KOPT-K1 (cell line): ENCODE measurements around the gene SLC35B2.

Experiments used
- H3K27ac ChIP-seq: fragments of 200-600 bp; sonication (generic); 2 replicates; pipeline ENCODE4 v1.5.1; 2016; ENCODE audit warnings: antibody characterized with exemption, mild to moderate bottlenecking, low read depth, low read length; ENCODE audit not compliant: poor library complexity, severe bottlenecking
- H3K36me3 ChIP-seq: fragments of 200-600 bp; sonication (generic); 2 replicates; pipeline ENCODE4 v1.5.1; 2017; ENCODE audit warnings: antibody characterized with exemption, mild to moderate bottlenecking, low read length, moderate library complexity; ENCODE audit not compliant: insufficient read depth
- H3K9me3 ChIP-seq: fragments of 200-600 bp; sonication (generic); 2 replicates; pipeline ENCODE4 v1.5.1; 2017; ENCODE audit warnings: antibody characterized with exemption, low read length, mild to moderate bottlenecking; ENCODE audit not compliant: insufficient read depth, poor library complexity, severe bottlenecking

SLC35B2 gene

DNA sequence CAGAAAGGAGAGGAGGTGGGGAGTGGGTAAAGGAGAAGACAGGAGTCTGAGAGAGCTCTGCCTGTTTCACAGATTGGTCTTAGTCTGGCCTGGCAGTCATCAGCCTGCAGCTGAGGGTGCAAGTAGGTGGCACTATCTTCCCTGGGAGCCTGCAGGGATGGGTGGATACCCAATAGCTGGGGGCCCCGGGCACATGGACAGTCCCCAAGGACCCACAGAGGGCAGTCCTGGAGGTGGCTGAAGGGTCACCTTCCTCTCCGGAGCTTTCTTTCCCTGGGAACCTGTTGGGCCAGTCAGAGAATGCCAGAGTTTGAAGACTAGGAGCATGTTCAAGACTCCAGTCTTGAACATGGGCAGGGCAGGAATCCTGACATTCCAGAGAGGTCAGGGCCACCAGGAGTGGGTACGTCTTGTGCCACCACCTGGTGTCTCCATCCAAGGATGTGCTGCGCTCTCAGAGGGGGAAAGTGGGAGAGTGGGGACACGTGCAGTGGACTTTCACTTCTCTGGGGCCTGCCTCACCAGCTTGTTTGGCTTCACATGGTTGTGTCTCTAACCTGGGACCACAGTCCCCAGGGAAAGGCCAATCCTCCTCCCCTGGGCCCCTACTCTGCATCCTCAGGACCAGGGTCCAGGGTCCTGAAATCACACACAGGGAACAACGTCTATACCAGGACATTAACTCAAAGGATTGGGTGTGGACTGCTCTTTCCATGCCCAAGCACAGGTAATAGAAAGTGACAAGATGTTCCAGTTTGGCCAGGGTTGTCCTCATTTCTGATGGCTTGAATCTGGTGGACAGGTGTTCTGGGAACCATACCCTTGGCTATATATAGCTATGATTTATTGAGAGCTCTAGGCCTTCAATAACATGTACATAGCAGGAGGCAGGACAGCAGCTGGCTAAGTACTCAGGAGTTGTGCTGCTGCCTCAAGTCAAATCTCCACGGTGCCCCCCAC is 37.8 kb upstream of the SLC35B2 start:
- no peaks in the 10 kb centered on the region for H3K9me3 ChIP-seq
- H3K36me3 ChIP-seq = peaks cover 8% of the 10 kb centered on the region; the same call in 1 of the 2 replicates
- H3K27ac ChIP-seq = no peak overlapping the region

- H3K27ac ChIP-seq = no peak overlapping the region
- no peaks in the 10 kb centered on the region; the same call in 1 of the 2 replicates for H3K36me3 ChIP-seq
- H3K9me3 ChIP-seq = no peaks in the 10 kb centered on the region
Observed at GRCh38 chr6:44292661-44293365, 35.5 kb upstream of the SLC35B2 start.

GRCh38 chr6:44291841-44292240 is 34.5 kb upstream of the SLC35B2 start:
- Histone ChIP-seq H3K27ac (no peak overlapping the region), H3K36me3 (no peaks in the 10 kb centered on the region), H3K9me3 (no peaks in the 10 kb centered on the region)

DNA sequence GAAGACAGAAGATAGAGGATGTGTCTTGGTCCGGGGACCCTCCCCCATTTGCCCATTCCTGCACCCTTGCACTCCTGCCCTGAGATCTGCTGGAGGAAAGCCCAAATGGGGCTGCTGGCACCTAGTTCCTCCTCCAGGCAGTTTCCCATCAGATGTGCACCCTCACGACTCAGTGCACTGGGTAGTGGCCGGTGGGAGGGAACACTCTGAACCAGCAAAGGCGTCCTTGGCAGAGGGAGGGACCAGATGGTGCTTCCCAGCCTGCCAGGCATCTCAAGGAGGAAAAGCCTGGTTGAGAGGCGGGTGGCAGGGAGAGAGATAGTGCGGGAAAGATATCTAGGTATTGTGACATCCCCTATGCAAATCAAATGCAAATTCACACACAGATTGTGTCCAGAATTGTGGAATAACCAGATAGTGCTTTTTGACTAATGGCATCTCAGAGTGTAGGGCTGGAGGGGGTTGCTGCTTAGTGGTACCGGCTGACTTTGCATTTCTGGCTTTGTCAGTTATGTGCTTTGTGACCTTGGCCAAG is 32.5 kb upstream of the SLC35B2 start:
- H3K27ac ChIP-seq = no peak overlapping the region

GRCh38 chr6:44286747-44287146 is 29.4 kb upstream of the SLC35B2 start:
- Histone ChIP-seq H3K9me3 (no peaks in the 10 kb centered on the region), H3K27ac (no peak overlapping the region), H3K36me3 (no peaks in the 10 kb centered on the region)

More for the DNA sequence above, 32.5 kb upstream of the SLC35B2 start:
- Histone ChIP-seq H3K9me3 (no peaks in the 10 kb centered on the region), H3K36me3 (no peaks in the 10 kb centered on the region)

- Histone ChIP-seq H3K36me3 (no peaks in the 10 kb centered on the region), H3K9me3 (no peaks in the 10 kb centered on the region), H3K27ac (no peak overlapping the region)
Observed at GRCh38 chr6:44286285-44286565, 28.9 kb upstream of the SLC35B2 start.

GRCh38 chr6:44285552-44286284 is 28.4 kb upstream of the SLC35B2 start:
- H3K36me3 ChIP-seq = no peaks in the 10 kb centered on the region
- no peaks in the 10 kb centered on the region for H3K9me3 ChIP-seq
- no peak overlapping the region for H3K27ac ChIP-seq

DNA sequence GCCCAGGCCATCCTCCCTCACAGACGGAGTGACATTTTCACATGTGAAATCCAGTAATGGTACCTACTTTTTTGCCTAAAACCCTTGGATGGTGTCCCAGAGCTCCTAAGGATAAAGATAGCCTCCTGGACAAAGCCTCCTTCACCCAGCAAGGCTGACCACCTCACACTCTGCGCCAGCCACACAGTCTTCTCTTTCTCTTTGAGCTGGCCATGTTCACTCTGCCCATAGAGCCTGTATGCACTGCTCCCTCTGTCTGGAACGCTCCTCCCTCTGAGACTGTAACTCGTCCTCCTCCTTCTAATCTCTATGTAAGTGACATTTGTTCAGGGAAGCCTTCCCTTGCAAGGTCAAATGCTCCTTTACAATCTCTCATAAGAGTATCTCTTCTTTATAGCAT is 27.5 kb upstream of the SLC35B2 start:
- no peaks in the 10 kb centered on the region for H3K9me3 ChIP-seq
- H3K27ac ChIP-seq = no peak overlapping the region
- H3K36me3 ChIP-seq = no peaks in the 10 kb centered on the region

DNA sequence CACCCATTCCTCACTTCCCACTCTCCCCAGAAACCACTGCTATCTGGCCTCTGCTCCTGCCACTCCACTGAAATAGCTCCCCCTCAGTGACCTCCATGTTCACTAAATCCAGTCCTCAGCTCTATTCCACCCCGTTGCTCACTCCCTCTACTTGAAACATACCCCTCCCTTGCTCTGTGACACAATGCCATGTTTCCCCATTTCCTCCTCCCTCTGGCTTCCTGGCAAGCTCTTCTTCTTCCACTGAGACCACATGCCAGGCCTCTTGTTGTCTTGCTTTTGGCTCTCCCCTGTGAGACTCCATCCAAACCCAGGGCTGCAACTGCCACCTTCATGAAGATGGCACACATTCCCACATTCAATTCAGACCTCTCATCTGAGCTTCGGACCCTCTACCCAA is 26.8 kb upstream of the SLC35B2 start:
- no peaks in the 10 kb centered on the region for H3K9me3 ChIP-seq
- no peak overlapping the region for H3K27ac ChIP-seq
- H3K36me3 ChIP-seq = no peaks in the 10 kb centered on the region

GRCh38 chr6:44278774-44279697 is 21.7 kb upstream of the SLC35B2 start:
- Histone ChIP-seq H3K9me3 (no peaks in the 10 kb centered on the region), H3K27ac (no peak overlapping the region), H3K36me3 (no peaks in the 10 kb centered on the region)

DNA sequence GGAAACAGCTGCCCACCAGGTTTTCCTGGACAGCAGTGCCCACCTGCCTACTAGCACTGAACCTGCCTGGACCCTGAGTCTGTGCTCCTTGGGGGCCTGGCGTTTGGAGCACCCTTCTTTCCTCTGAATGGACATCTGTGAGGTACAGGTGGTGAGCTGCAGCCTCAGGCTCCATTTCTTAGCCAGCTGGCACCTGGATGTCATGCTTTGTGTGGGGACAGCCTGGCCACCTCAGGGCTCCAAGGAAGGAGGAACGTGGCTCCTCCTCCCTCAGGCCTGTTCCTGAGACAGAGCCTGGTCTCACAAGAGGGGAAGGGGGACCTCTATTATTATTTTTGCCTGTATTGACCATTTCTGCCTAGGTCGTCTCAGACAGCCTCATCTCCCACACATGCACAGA is 21.0 kb upstream of the SLC35B2 start:
- H3K36me3 ChIP-seq = no peaks in the 10 kb centered on the region
- no peak overlapping the region for H3K27ac ChIP-seq
- no peaks in the 10 kb centered on the region for H3K9me3 ChIP-seq

- Histone ChIP-seq H3K36me3 (no peaks in the 10 kb centered on the region), H3K27ac (no peak overlapping the region), H3K9me3 (no peaks in the 10 kb centered on the region)
Observed at GRCh38 chr6:44277763-44278162, 20.4 kb upstream of the SLC35B2 start.

- no peak overlapping the region for H3K27ac ChIP-seq
Observed at GRCh38 chr6:44276667-44277640, 19.6 kb upstream of the SLC35B2 start.

More at GRCh38 chr6:44276667-44277640, 19.6 kb upstream of the SLC35B2 start:
- no peaks in the 10 kb centered on the region for H3K9me3 ChIP-seq
- H3K36me3 ChIP-seq = no peaks in the 10 kb centered on the region
